ENCODE data around the gene IRX3. TPM values are rescaled to one million over a fixed set of nuclear protein-coding genes. Genes with fewer than 3 reads are reported as not detected.
A peak's percentile ranks its signal among the peaks of the same experiment; 100 is the strongest.

Gene IRX3
- total RNA-seq, 3 donors from 2014 or later = 0.16 TPM; not detected in 2

DNA sequence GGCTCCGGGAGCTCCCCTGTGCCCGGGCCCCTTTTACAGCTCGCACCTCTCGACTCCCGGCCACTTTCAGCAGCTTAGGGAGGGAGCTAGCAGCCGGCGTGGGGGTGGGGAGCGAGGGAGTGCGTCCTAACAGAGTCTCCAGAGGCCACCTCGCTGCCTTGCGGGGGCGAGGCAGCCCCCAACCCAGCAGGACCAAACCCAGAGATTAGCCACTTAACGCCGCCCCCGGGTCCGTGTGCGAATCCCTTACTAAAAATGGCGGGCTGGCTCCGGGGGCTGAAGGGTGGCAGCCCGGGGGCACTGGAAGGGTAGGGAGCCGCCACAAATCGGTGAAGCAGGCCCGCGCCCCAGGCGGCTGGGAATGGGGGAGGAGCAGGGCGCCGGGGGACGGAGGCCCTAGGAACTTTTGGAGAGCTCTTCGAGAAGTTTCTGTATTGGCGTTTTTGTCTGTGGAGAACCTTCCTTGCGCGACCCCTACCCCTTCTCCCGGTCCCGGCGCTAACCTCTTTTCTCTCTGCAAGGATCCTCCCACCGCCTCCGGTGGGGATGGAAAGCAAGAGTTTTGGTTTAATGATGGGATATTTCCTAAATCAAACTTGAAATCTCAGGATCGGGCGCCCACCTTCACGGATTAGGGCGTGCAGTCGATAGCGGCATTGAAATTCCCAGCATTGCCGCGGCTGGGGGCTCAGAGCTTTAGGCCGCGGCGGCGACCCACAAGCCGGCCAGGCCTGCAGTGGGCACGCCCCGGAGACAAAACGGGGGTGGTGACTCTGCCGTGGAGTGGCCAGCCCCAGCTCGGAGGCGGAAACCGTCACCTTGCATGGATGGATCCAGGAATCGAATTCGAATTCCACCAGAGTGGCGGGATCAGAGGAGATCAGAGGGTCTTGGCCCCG, 793 bp upstream of the IRX3 start:
- Mint-ChIP-seq H3K4me1 (ENCODE audit: low read depth) (peaks cover 17% of the 10 kb centered on the region), H3K27me3 (ENCODE audit: low read depth) (peaks cover 66% of the 10 kb centered on the region), H3K4me3 (no peak overlapping the region), H3K36me3 (ENCODE audit: insufficient read depth) (peaks cover 2% of the 10 kb centered on the region), H3K9me3 (no peaks in the 10 kb centered on the region)
- ATAC-seq (no peak), DNase-seq (no peak)

DNA sequence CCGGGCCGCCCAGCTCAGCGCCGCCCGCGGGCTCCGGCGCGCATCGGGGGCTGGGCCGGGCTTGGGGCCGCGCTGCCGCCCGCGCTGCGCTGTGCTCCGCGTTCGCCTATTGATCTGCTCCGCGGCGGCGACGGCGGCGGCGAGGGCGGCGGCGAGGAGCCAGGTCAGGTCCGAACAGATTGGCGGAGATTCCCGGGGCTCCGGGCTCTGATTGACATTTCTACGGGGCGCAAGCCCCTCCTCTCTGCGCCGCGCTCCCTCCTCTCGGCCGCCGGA, 559 bp downstream of the IRX3 start:
- Mint-ChIP-seq H3K36me3 (ENCODE audit: insufficient read depth) (peaks cover 2% of the 10 kb centered on the region), H3K4me3 (no peak overlapping the region), H3K4me1 (ENCODE audit: low read depth) (peaks cover 20% of the 10 kb centered on the region), H3K9me3 (no peaks in the 10 kb centered on the region), H3K27me3 (ENCODE audit: low read depth) (peaks cover 74% of the 10 kb centered on the region)
- no peak for DNase-seq
- ATAC-seq = peak in 1 of 2 donors; percentile 27

DNA sequence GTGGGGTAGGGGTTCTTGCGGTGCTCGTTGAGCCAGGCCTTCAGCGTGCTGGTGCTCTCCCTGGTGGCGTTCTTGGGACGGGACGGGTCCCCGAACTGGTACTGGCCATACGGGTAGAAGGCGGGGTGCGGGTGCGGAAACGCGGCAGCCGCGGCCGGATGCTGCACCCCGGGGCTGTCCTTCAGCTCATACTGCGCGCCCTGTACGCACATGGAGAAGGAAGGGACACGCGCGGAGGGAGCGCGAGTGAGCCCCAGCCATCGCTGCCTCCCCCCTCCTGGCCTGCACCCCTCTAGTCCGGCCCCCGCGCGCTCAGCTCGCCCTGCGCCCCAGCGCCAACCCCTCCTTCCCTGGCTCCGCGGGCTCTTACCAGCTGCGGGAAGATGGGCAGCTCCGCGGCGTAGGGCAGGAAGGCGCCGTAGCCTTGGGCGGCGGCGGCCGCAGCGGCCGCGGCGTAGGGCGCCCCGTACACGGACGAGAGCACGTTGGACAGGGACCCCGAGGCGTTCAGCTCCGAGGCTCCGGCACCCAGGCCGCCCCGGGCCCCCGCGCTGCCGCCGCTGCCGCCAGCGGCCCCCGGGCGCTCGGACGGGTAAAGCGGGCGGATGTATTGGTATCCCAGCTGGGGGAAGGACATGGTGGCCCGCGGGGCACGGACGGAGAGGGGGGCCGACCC, 1.0 kb downstream of the IRX3 start:
- Mint-ChIP-seq H3K9me3 (no peaks in the 10 kb centered on the region), H3K4me3 (no peak overlapping the region), H3K4me1 (ENCODE audit: low read depth) (peaks cover 20% of the 10 kb centered on the region), H3K27me3 (ENCODE audit: low read depth) (peaks cover 74% of the 10 kb centered on the region), H3K36me3 (ENCODE audit: insufficient read depth) (peaks cover 2% of the 10 kb centered on the region)
- peak in 1 of 2 donors; percentile 6 for ATAC-seq
- DNase-seq = no peak

DNA sequence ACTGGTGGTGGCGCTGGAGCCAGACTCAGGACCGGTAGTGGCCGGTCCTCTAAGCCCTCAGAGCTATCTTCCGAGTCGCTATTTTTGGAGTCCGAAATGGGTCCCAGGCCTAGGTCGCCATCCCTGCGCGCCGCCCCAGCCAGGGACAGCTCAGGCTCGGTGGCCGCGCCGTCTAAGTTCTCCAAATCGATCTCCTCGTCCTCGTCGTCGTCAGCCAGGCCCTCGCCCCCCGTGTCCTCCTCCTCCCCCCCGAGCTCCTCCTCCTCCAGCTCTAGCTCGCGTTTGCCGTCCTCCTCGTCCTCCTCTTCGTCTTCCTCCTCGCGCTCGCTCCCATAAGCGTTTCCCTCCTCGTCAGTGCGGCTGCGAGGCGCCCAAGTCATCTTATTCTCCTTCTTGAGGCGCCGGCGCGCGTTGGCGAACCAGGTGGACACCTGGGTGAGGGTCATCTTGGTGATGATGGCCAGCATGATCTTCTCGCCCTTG, 1.6 kb downstream of the IRX3 start:
- no peak for DNase-seq
- no peaks in the 10 kb centered on the region for H3K9me3 Mint-ChIP-seq

DNA sequence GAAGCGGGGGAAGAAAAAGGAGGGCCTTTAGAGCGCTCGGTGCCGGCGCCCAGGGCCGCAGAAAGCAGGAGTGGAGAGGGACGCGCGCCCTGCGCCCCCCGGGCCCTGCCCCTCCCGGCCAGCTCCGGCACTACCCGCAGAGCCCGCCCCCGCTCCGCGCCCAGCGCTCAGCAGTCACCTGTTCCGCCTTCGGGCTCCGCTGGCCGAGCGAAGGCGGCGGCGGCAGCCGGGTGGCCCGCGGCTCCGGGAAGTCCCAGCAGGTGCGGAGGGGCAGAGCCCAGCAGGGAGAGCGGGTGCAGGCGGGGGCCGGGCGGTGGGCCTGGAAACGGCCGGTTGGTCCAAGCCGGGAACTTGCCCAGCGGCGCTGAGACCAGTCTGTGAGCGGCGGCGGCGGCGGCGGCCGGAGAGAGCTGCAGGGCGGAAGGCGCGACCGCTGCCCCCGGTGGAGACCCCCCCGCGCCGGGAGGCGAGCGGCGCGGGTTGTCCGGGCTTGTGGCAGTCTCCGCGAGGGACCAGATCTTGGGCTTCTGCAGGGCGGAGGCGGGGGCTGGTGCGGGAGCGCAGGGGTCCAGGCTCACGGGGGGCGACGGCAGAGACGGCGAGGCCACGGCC, 2.2 kb downstream of the IRX3 start:
- H3K27me3 Mint-ChIP-seq (ENCODE audit: low read depth) = peaks cover 76% of the 10 kb centered on the region
- H3K4me3 Mint-ChIP-seq = no peak overlapping the region
- no peaks in the 10 kb centered on the region for H3K9me3 Mint-ChIP-seq
- H3K4me1 Mint-ChIP-seq (ENCODE audit: low read depth) = peaks cover 20% of the 10 kb centered on the region
- DNase-seq (no peak), ATAC-seq (no peak)
- H3K36me3 Mint-ChIP-seq (ENCODE audit: insufficient read depth) = no peaks in the 10 kb centered on the region

More for the DNA sequence above, 1.6 kb downstream of the IRX3 start:
- Mint-ChIP-seq H3K36me3 (ENCODE audit: insufficient read depth) (peaks cover 2% of the 10 kb centered on the region), H3K27me3 (ENCODE audit: low read depth) (peaks cover 76% of the 10 kb centered on the region), H3K4me1 (ENCODE audit: low read depth) (peaks cover 20% of the 10 kb centered on the region), H3K4me3 (peak overlapping the region; percentile 40)
- ATAC-seq = no peak

DNA sequence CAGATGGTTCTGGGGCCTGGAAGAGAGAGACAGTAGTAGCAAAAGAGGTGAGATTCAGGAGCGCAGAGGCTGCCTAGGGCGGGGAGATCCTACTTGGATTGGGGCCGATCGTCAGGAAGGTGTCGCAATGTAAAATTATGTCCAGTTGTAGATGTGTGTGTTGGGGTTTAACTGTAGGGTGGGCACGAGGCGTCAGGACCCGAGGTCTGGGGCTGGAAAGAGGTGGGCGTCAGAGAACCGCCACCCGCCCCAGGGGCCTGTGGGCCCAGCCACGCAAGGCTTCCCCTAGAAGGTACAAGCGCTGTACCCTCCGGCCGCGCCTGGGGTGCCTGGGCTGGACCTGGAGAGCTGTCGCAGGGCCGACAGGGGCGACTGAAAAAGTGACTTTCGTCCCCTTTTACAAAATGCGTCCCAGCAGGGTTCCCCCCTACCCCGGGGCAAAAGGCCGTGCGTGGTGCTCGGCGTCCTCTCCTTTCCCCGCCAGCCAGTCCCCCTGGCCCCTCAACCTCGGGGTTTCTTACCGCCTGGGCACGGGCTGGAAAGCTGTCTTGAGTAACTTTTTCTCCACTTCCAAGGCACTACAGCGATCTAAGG, 2.8 kb downstream of the IRX3 start:
- H3K4me3 Mint-ChIP-seq = no peak overlapping the region
- no peaks in the 10 kb centered on the region for H3K36me3 Mint-ChIP-seq (ENCODE audit: insufficient read depth)
- H3K27me3 Mint-ChIP-seq (ENCODE audit: low read depth) = peaks cover 73% of the 10 kb centered on the region
- DNase-seq (no peak), ATAC-seq (no peak)
- H3K9me3 Mint-ChIP-seq = no peaks in the 10 kb centered on the region
- peaks cover 20% of the 10 kb centered on the region for H3K4me1 Mint-ChIP-seq (ENCODE audit: low read depth)

DNA sequence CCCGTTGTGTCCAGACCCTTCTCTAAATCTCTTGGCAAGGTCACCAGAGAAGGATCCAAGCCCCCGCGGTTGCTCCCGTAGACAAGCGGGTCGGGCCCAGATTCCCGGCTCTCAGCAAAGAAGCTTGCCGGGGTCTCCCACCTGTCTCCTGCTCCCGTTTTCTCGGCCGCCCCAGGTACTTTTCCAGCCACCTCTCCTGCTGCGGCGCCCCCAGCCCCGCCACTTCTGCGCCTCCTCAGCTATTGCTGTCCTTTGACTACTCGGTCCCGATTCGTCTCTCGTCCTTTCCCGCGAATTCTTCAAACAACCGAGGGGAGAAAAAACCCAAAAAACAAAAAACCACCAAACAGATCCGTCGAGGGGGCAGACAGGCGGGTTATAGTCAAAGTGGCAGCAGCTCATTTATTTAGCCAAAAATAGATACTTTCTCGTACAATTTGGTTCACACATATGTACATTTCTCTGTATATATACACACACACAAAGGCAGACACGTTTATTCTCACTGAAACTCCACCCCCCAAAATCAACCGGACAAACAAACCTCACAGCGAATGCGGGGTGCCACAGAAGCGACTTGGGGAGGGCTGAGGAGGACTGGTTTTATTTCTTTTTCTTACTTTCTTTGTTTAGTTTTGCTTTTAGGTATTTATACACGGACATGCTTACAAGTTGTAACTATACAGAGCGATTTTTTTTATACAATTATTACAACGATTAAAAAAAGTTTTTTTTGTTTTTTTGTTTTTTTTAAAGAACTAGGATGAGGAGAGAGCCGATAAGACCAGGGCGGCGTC, 3.5 kb downstream of the IRX3 start:
- Mint-ChIP-seq H3K9me3 (no peaks in the 10 kb centered on the region), H3K27me3 (ENCODE audit: low read depth) (peaks cover 68% of the 10 kb centered on the region), H3K4me3 (no peak overlapping the region), H3K4me1 (ENCODE audit: low read depth) (peaks cover 16% of the 10 kb centered on the region), H3K36me3 (ENCODE audit: insufficient read depth) (no peaks in the 10 kb centered on the region)
- no peak for DNase-seq
- ATAC-seq = no peak

DNA sequence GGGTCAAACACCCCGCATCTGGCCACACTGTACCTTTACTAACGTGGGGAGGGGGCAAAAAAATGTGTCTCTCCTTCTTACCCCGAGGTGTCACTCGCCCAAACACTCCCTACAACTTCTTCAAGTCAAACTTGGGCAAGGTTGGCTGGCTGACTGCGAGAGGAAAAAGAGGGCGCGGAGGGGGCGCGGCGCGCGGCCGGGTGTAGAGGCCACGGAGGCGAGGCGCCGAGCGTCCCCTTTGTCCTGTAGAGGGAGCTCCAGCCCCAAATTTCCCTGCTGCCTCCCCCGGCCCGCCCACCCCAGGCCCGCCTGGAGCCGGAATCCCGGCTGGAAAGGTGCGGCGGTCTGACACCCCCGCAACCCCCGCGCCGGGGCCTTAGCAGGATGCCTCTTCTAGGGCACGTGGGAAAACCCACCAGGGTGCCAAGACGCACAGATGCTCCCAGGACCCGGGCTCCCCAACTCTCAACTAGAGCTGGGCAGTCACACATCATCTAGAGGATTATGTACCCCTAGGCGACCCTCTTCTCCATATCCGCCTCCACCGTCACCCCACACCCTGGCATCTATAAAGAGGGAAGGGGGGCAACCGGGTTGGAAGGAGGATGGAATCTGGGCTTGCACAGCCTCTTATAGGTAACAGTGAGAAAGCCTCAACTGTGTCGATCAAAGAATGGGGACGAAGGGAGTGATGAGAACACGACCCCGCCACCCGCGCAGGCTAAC, 4.2 kb downstream of the IRX3 start:
- Mint-ChIP-seq H3K4me1 (ENCODE audit: low read depth) (peaks cover 14% of the 10 kb centered on the region), H3K9me3 (no peaks in the 10 kb centered on the region), H3K4me3 (no peak overlapping the region), H3K27me3 (ENCODE audit: low read depth) (peaks cover 62% of the 10 kb centered on the region), H3K36me3 (ENCODE audit: insufficient read depth) (no peaks in the 10 kb centered on the region)
- ATAC-seq (peak in 1 of 2 donors; percentile 26), DNase-seq (no peak)

DNA sequence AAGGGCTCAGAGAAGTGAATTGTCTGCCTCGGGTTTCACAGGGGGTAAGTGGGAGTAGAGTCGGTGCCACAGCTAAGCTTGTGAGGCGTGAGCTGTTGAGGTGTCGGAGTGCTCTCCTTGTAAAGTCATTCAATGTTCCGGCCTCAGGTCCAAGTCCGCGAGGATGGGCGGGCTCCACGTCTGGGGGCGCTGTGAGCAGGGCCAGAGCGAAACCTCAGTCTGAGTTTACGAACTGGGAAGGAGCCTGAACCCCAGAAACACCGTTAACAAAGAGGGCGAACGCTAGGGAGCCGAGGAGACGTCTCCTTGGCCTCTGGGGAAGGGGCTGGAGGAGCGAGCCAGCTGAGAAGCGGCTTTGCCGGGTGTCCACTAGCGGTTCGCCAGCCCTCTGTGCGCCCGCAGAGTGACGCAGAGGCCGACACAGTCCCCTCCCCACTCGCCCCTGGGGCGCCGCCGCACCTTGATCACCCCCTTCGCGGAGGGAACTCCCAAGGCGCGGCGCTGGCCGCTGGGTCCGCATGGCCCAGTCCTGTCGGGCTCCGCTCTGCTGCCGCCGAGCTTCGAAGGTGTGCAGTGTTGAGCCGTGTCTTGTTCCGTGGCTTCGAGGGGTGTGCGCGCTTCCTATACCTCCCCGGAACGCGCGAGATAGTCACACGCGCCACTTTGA, 4.9 kb downstream of the IRX3 start:
- ATAC-seq (no peak), DNase-seq (no peak)
- Mint-ChIP-seq H3K36me3 (ENCODE audit: insufficient read depth) (no peaks in the 10 kb centered on the region), H3K9me3 (no peaks in the 10 kb centered on the region), H3K4me3 (no peak overlapping the region), H3K4me1 (ENCODE audit: low read depth) (peaks cover 14% of the 10 kb centered on the region), H3K27me3 (ENCODE audit: low read depth) (peaks cover 58% of the 10 kb centered on the region)

DNA sequence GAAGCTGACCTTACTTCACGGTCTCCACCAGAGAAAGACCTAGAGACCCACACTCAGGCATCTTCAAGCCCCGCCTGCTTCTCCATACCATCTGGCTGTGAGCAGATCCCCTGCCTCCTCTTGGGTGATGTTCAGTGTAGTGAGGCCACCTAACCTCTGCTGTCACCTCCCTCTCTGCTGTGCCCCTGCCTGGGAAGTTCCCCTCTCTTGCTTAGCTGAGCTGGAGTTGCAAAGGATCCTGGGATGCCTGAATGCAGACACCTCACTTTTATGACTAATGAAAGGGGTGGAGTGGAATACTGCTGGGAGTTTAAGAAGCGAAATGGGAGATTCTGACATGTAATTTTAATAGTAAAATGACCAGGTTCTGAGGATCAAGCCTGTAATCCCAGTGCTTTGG, 5.8 kb downstream of the IRX3 start:
- Mint-ChIP-seq H3K27me3 (ENCODE audit: low read depth) (peaks cover 53% of the 10 kb centered on the region), H3K4me3 (no peak overlapping the region), H3K4me1 (ENCODE audit: low read depth) (peaks cover 11% of the 10 kb centered on the region), H3K9me3 (no peaks in the 10 kb centered on the region), H3K36me3 (ENCODE audit: insufficient read depth) (no peaks in the 10 kb centered on the region)
- DNase-seq (no peak), ATAC-seq (peak in 1 of 2 donors; percentile 55)

DNA sequence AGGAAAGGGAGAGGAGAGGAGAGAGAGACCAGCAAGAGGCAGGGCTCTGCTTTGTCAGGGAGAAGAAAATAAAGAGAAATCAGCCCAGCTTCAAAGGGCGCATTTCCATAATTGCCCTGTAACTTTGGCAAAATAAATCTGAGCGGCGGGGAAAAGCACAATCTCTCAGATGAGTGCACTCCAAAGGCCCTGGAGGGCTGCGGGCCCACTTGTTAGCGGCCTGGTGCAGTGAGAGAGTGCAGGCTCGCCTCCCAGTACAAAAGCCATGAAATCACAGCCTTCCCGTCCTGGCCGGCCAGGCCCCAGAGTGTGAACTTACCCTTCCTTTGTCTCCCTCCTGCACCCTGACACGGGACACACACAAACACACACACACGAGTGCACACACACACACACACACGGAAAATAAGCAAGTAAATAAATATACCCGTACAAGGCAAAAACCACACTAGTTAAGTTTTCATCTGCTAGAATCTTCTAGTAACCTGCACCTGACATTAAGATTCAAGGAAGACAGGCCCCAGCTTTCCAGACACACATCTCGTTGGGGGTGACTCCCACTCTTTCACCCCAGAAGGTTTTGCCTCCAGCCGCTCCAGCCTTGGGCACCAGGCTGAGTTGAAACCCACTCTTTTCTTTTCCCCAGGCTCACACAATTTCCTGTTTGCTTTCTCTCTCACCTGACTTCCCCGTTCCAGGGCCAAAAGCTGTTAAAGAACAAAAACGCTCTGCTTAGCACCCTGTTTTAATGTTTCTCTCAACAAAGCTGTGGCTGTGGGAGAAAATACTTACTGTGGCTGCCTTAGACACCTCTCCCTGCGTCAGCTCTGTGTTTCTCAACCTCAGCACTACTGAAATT, 8.5 kb downstream of the IRX3 start:
- DNase-seq (no peak), ATAC-seq (no peak)
- peaks cover 36% of the 10 kb centered on the region for H3K27me3 Mint-ChIP-seq (ENCODE audit: low read depth)
- no peaks in the 10 kb centered on the region for H3K9me3 Mint-ChIP-seq
- no peak overlapping the region for H3K4me3 Mint-ChIP-seq
- peaks cover 4% of the 10 kb centered on the region for H3K4me1 Mint-ChIP-seq (ENCODE audit: low read depth)
- H3K36me3 Mint-ChIP-seq (ENCODE audit: insufficient read depth) = no peaks in the 10 kb centered on the region

DNA sequence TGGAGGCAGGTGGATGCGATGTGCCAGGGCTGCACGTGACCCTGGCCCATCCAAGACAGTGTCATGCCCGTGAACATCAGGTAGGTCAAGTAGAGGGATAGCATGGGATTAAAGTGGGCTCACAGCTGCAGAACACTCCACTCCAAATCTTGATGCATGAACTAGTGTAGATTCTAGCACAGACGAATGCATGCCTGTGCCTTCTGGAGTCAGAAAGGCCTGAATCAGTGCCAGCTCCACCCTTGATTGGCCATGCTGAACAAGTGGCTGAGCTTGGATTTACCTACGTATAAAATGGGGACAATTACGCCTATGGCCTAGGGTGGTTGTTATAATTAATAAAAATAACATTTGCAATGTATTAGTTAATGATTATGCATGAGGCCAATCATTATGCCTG, 10.6 kb downstream of the IRX3 start:
- H3K4me1 Mint-ChIP-seq (ENCODE audit: low read depth) = no peaks in the 10 kb centered on the region
- no peak overlapping the region for H3K4me3 Mint-ChIP-seq
- no peaks in the 10 kb centered on the region for H3K9me3 Mint-ChIP-seq
- no peaks in the 10 kb centered on the region for H3K36me3 Mint-ChIP-seq (ENCODE audit: insufficient read depth)
- DNase-seq = no peak
- ATAC-seq = no peak
- peaks cover 19% of the 10 kb centered on the region for H3K27me3 Mint-ChIP-seq (ENCODE audit: low read depth)
